GM12891 (cell line): ENCODE measurements around the gene CLCNKA.
"Not testable (repeated sequence)": the region's sequence is repeated elsewhere in the genome, so short reads cannot be mapped to it uniquely, and the experiment has no call there.

Source experiments
- DNase-seq: peaks from one replicate; pipeline ENCODE4 v3.0.0; 2011; ENCODE audit warnings: low spot score; ENCODE audit not compliant: insufficient read length
- FAIRE-seq: peaks from 2 replicates; lab custom pipeline; 2011; peaks lifted over from hg19 to GRCh38; lab: Jason Lieb, UNC
- PAX5 ChIP-seq: IDR thresholded peaks from 2 replicates; pipeline ENCODE4 v1.6.1; 2011; ENCODE audit warnings: low read length, moderate library complexity, mild to moderate bottlenecking; ENCODE audit not compliant: insufficient read depth, severe bottlenecking
- POLR2A ChIP-seq: IDR thresholded peaks from 2 replicates; pipeline ENCODE4 v1.6.1; 2011; ENCODE audit warnings: low read depth, low read length, control low read depth
- POLR2AphosphoS5 ChIP-seq: IDR thresholded peaks from 2 replicates; pipeline ENCODE4 v1.6.1; 2011; ENCODE audit warnings: low read depth, low read length, control low read depth
- POU2F2 ChIP-seq: IDR thresholded peaks from 2 replicates; pipeline ENCODE4 v1.6.1; 2011; ENCODE audit warnings: low read depth, mild to moderate bottlenecking, control low read depth, low read length, moderate library complexity
- SPI1 ChIP-seq: IDR thresholded peaks from 2 replicates; pipeline ENCODE4 v1.6.1; 2011; ENCODE audit warnings: low read depth, low read length, control low read depth
- TAF1 ChIP-seq: IDR thresholded peaks from 2 replicates; pipeline ENCODE4 v1.6.1; 2011; ENCODE audit warnings: low read depth, low read length, control low read depth

Gene CLCNKA

DNA sequence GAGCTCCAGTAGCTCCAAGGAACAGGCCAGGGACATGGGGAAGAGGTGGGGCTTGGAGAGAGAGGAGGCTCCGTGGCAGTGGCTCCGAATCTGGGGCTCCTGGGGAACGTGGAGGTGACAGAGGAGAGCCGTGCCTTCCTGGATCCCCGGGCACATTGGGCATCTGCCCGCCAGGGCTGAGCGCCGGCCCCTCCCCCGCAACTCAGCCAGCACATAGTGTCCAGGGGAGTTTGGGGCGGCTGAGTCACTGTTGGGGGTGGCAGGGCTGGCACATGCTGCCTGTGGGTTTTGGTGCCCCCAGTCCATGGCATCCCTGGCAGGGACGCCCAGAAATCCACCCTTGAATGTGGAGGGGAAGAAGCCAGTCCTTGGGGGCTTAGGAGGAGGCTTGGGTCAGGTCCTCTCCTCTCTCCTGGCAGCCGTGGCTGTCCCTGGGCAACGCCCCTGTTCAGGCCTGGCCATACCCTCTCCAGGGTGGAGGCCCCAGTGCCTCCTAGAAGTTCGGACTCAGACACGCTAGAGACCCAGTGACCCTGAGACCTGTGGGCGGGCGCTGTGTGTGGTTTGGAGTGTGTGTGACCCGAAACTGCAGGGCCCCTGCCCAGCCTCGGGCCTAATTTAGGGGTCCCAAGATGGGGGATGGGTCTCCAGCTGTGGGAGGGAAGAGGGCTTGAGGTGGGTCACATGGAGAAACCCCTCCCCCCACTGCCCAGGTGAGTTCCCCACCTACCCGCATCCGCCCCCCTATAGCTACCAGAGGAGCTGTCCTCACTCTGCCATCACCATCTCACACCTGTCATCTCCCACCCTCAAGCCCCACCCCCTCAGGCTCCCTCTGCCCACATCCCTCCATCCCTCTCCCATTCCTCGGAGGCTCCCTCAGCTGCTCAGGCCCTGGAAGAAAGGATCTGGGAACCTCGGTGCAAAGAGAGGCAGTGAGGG is 5.6 kb upstream of the CLCNKA start:
- DNase-seq (no peak), FAIRE-seq (no peak)
- TF ChIP-seq POLR2A (no peak), POU2F2 (no peak), SPI1 (no peak), POLR2AphosphoS5 (no peak), TAF1 (no peak), PAX5 (no peak)

DNA sequence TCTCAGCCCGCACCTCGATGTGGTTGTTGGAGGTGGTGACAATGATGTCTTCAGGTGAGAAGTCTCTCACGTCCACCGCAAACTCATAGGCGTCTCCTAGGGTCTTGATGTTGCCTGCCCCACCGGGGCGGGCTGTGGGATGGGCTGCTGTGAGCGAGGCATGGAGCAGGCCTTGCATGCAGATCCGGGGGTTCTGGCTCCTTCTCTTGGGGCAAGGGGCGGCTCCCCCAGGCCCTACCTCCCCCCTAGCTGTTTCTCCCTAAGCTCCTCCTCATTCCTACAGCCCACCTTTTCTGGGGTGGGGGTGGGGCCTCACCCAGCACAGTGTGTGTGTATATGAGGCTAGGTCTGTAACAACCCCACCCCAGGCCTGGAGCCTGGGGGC is 4.8 kb upstream of the CLCNKA start:
- DNase-seq (no peak), FAIRE-seq (peak; percentile 45)
- no peak for TF ChIP-seq PAX5
- no peak for TF ChIP-seq POU2F2
- no peak for TF ChIP-seq POLR2AphosphoS5
- no peak for TF ChIP-seq POLR2A
- TF ChIP-seq SPI1, result no peak
- no peak for TF ChIP-seq TAF1

DNA sequence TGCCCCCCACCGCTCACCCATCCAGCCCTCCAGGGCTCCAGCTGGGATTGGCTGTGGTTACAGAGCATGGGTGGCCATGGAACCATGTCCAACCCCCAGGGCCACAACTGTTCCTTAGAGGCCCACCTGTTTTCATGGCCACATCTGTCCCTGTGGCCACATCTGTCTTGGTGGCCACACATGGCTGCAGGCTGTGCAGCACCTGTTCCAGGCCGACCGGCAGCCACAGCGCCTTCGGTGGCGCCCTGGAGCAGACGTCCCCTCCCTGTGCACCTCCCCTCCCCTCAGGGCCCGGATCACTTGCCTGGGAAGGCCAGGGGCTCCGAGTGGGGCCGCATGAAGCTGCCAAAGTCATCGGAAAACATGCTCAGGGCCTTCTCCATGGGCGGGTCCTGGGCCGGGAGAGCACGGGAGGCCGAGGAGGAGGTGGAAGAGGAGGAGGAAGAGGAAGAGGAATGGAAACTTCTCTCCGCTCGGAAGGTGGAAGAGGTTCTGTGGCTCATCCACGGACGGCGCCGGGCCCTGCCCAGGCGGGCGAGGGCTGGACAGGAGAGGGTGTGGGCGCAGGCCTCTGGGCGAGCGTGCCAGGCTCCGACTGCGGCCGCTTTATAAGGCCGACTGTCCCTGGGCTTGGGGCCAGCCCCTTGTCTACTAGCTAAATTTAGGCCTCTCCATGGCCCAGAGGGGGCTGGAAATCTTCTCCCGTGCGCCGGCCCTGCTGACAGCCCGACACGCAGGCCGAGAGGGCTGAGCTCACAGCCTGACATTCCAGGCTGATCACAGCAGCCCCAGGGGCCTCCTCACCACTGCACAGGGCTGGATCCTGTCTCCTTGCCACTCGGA is 4.2 kb upstream of the CLCNKA start, which contains the start of gene HSPB7:
HSPB7 (minus strand) TSS at position 583 of the 843 bp plus-strand sequence; CDS start at position 503, 80 bp downstream.
- no peak for DNase-seq
- TF ChIP-seq TAF1 (no peak), POLR2AphosphoS5 (no peak), SPI1 (no peak), POLR2A (no peak), PAX5 (no peak), POU2F2 (no peak)
- FAIRE-seq, result peak; percentile 82

DNA sequence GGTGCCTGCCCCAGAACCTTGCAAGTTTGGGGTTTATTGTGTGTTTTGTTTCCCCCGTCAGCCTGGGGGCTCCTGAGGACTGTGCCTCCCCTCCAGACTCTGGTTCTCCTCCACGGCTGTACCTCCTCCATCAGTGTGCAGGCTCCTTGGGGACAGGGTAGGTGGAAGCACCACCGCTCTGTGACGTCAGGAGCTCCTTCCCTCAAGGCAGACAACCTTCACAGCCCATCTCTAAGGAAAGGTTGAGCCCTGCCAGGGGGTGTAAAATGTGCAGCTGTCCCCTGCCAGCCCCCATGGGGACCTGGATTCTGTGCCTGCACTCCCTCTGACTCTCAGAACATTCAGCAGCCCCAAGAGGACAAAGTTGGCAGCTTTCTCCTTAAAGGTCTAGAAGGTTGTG is 3.5 kb upstream of the CLCNKA start:
- no peak for FAIRE-seq
- TF ChIP-seq TAF1, result no peak
- TF ChIP-seq POLR2AphosphoS5, result no peak
- no peak for TF ChIP-seq POLR2A
- TF ChIP-seq PAX5, result no peak
- no peak for TF ChIP-seq POU2F2
- TF ChIP-seq SPI1, result no peak

DNA sequence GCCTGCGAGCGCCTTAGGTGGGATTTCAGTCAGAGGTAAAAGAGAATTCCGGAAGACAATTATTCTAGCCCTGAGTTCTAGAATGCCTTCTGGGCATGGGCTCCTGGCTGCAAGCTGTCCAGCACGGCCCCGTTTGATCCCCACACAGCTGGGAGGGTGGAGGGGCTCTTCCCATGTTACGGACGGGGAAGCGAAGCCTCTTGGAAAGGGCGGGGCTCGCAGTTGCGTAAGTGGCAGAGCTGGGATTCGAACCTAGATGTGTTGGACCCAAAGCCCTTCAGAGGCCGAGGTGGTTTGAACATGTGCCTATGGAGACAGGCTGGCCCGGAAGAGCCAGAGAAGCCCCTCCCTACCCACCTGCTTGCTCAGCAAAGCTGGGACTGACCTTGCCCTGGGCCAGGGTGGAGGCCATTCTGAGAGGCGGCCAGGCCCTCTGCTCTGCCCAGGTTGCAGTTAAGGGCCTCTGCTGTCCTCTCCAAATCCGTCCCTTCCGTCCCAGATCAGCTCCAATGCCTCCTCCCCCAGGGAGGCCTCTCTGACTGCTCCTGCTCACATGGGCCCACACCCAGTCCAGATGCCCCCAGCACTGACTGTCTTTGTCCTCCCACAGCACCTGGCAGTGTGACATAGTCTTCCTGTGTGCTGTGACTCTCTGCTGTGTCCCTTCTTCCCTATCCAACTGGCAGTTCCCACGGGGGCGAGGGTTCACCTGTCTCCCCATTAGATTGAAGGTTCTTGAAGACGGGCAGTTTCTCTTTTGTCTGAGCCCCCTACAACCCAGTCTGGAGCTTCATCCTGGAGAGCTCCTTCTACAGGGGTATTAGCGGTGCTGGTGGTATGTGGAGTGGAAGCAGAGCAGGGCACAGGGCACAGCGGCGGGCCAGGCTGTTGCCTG is 2.8 kb upstream of the CLCNKA start:
- TF ChIP-seq TAF1, result no peak
- no peak for TF ChIP-seq PAX5
- TF ChIP-seq POLR2A, result no peak
- no peak for TF ChIP-seq POU2F2
- TF ChIP-seq POLR2AphosphoS5, result no peak
- no peak for TF ChIP-seq SPI1
- no peak for FAIRE-seq
- DNase-seq, result no peak

More for the DNA sequence above, 3.5 kb upstream of the CLCNKA start:
- DNase-seq, result no peak

DNA sequence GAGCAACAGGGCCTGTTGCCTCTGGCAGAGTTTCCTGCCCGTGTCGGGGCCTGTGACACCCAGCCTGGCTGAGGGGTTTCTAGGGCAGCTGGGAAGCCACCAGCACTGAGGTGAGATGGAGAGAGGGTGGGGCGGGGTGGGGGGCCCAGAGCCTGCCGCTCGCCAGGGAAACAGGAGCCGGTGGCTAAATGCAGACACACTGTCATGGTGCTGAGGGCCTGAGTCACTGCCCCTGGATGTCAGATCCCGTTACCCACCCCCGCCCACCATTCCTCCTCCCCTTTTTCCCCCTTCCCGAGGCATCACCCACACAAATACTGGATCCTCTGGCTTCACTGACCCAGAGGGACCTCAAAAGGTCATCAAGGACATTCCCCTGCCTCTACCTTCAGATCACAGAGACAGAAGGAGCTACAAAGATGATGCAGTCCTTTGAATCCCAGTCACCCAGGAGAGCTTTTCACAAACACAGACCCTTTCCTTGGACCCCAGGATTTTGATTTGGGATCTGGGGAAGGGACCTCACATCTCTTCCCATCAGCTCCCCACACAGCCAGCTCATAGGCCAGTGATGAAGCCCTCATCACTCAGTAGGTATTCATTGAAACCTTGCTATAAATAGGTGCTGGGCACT is 2.1 kb upstream of the CLCNKA start:
- DNase-seq (no peak), FAIRE-seq (no peak)
- TF ChIP-seq PAX5, result no peak
- TF ChIP-seq TAF1, result no peak
- TF ChIP-seq POLR2AphosphoS5, result no peak
- no peak for TF ChIP-seq POLR2A
- TF ChIP-seq SPI1, result no peak
- TF ChIP-seq POU2F2, result no peak

DNA sequence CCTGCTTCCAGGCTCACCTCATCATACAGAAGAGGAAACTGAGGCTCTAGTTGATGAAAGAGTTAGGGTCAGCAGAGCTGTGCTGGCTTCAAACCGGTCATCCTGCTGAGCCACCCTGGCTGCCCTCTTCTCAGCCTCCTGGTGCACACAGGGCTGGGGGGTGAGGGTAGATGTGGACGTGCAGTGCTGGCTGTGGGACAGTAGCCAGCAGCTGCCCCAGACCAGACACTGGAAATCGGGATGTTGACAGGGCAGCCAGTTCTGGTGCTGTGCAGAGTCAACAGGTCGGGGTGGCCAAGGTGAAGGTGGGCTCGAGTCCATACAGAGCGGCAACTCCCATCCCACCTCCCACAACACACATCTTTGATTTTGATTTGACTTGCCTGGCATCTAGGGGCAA is 1.5 kb upstream of the CLCNKA start:
- no peak for DNase-seq
- no peak for TF ChIP-seq TAF1
- no peak for TF ChIP-seq PAX5
- no peak for TF ChIP-seq SPI1
- no peak for TF ChIP-seq POLR2AphosphoS5
- no peak for TF ChIP-seq POU2F2
- TF ChIP-seq POLR2A, result no peak
- FAIRE-seq, result no peak

DNA sequence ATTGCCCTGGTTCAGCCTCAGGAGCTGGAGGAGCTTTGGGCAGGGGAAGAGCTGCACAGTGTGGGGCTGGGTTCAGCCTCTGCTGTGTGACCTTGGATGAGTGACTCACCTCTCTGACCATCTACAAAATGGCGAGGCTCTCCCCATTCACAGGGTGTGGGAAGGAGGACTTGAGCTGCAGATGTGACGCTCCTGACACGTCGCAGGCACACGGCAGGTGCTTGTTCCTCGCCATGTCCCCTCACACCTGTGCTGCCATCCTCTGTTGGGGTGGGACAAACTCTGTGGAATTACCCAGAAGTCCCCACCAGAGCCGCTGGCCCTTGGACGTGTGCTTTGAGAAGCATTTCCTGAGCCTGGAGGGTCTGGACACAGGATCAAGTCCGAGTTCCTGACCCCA is 958 bp upstream of the CLCNKA start:
- peak; percentile 48 for FAIRE-seq
- DNase-seq, result not testable (repeated sequence)
